Body of pancreas (tissue), 4 donors: ENCODE data around the gene HELZ2.

Experiments used
- CTCF ChIP-seq, 7 experiments: fragments of 450-650 bp in 4 of 7; fragments of 200-600 bp in 3 of 7; sonication (generic) in 3 of 7; IDR thresholded peaks; one replicate each; pipeline ENCODE4 v1.5.1; 2016 to 2019; ENCODE audit warnings: antibody characterized with exemption in 7 of 7
- POLR2A ChIP-seq, 3 donors: fragments of 450-650 bp; IDR thresholded peaks; one replicate each; pipeline ENCODE4 v1.6.1; 2016; ENCODE audit warnings: antibody characterized with exemption in 3 of 3, mild to moderate bottlenecking in 2 of 3

- TF ChIP-seq CTCF (IDR thresholded peaks at IDR 0.05) (no peak), POLR2A (IDR thresholded peaks at IDR 0.05) (no peak)
Measured at GRCh38 chr20:63576311-63576710, 2.3 kb upstream of the HELZ2 start.
